HG02852 (cell line): ENCODE measurements around the gene MYF5.
A peak's percentile ranks its signal among the peaks of the same experiment; 100 is the strongest.

Experiments used
- ATAC-seq: cut with Tn5 transposase; IDR thresholded peaks from one replicate; pipeline ENCODE4 v1.9.1; 2021; ENCODE audit warnings: mild to moderate bottlenecking, moderate library complexity; ENCODE audit not compliant: unreplicated experiment

MYF5 gene

GRCh38 chr12:80756875-80757274 lies 40.2 kb downstream of the MYF5 start:
- ATAC-seq = peak; percentile 88

GRCh38 chr12:80761838-80762237 lies 45.1 kb downstream of the MYF5 start:
- ATAC-seq = peak; percentile 36

DNA sequence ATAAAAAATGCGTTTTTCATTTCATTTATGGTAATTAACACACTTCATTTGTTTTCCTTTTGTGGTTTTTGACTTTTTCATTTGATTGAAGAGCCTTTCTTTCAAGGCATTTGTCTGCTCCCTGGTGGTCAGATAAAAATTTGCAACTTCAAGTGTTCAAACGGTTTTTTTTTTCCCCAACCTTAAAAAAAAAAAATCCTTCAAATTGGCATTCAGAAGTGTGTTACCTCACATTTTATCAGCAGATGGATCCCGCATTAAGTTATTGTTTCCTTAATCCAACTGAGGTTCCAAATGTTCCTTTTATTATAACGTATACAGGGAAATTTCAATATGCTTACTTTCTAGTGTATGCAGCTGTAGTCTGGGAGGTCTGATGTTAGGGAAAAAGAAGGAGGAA lies 47.2 kb downstream of the MYF5 start:
- no peak for ATAC-seq

DNA sequence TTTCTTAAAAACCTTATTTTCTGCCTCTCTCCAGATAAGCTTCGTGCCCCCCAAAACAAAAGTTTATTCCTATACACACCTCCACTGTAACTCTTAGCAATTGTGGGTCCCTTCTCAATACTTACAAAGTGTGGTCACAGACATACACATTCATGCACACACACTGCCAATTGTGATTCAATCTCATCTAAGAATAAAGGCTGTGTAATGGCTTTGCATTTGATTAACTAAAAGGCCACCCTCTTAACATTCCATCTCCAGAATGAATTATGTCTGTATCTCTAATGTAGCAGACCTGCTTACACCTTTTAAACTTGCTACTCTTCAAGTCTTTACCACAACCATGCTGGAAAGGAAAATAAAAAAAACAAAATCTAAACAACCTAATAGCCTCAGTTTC lies 49.5 kb downstream of the MYF5 start:
- no peak for ATAC-seq

GRCh38 chr12:80766897-80767296 lies 50.2 kb downstream of the MYF5 start:
- ATAC-seq = peak; percentile 95
